Inflammatory macrophage treated with lipopolysaccharide for 4 hours (primary cell): ENCODE results near the gene SYT17.

Experiments used
- DNase-seq: peaks from one replicate; pipeline ENCODE4 v3.0.0-alpha.2; 2020

SYT17 gene

DNA sequence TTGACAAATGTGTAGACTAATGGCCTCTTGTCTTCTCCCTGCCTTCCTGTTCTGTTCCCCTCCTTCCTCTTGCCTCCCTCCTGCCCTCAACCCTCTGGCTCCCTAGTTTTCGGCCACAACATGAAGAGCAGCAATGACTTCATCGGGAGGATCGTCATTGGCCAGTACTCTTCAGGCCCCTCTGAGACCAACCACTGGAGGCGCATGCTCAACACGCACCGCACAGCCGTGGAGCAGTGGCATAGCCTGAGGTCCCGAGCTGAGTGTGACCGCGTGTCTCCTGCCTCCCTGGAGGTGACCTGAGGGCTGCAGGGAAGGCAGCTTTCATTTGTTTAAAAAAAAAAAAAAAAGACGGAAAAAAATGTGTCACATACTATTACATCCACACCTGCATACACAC, 98.7 kb downstream of the SYT17 start:
- no peak for DNase-seq

DNA sequence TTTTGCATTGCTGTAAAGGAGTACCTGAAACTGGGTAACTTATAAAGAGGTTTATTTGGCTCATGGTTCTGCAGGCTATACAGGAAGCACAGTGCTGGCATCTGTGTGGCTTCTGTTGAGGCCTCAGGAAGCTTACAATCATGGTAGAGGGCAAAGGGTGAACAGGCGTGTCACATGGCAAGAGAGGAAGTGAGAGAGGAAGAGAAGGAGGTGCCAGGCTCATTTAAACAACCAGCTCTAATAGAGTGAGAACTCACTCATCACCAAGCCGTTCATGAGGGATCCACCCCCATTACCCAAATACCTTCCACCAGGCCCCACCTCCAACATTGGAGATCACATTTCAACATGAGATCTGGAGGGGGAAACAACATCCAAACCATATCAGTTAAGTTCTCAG, 101.1 kb downstream of the SYT17 start:
- no peak for DNase-seq

DNA sequence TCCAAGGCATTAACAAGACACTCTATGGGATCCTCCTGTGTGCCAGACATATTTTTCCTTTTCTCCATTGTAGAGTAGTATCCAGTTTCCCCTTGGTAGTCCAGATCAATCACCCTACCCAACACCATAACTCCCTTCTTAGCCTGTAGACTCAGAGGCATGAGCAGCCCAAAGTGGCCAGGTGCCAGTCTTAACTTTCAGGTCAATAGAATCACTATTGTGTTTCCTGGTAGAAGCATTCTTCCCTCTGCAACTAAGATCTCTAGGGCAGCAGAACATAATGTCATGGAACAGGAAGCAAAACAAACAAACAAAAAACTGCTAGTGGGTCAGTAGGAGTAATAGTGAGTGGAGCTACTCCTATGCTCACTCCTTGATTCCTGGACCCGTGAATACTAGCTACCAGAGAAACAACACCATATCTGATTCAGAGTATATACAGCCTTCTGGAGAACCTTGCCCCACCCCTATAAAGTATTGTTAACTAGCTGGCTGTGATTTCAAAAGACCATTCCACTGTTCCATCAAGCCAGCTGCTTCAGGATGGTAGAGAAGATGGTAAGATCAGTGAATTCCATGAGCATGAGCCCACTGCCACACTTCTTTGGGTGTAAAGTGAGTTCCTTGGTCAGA, 106.2 kb downstream of the SYT17 start:
- DNase-seq: no peak

DNA sequence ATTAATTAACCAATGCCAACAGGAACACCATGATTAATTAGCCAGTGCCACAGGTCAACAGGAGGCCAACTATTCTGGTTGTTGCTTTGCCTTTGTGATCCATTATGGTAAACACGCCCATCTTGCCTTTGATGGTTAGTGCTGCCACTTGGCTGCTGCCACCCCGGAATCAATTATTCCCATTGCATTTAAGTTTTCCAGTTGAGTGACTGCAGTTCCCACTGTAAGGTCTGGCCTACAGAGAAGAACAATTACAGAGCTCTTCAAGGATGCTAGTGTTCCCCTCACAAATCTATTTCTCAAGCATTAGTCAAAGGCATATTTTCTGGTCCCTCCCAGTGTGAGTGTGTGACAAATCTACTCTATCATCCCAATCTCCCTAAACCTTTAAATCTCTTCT, 110.4 kb downstream of the SYT17 start:
- DNase-seq: no peak

DNA sequence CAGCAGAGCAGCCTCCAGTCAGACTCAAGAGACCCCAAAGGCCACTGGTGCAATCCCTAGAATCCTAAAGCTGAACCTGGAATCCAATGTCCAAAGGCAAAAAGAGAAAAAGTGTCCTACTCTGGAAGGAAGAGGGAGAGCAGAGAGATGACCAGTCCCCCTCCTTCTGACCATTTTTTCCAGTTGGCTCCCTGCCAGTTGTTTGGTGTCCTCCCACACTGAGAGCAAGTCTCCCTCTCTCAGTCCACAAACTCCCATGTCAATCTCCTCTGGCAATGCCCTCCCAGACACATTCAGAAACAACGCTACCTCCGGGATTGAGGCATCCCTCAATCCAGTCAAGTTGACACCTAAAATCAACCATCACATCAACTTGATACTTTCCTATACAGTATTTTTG, 113.2 kb downstream of the SYT17 start:
- DNase-seq: no peak

DNA sequence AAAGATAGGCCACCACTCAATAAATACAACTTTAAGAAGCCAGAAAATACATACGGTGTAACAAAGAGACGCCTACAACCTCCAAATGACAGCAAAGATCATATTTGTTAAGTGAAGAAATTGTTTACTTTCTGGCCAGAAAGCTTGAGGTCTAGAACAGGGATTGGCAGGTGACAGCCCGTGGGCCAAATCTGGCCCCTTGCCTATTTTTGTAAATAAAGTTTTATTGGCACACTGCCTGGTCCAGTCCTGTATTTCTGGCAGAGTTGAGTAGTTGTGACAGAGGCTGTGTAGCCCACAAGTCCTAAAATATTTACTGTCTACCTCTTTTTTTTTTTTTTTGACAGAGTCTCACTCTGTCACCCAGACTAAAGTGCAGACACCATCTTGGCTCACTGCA, 114.1 kb downstream of the SYT17 start:
- DNase-seq: no peak

DNA sequence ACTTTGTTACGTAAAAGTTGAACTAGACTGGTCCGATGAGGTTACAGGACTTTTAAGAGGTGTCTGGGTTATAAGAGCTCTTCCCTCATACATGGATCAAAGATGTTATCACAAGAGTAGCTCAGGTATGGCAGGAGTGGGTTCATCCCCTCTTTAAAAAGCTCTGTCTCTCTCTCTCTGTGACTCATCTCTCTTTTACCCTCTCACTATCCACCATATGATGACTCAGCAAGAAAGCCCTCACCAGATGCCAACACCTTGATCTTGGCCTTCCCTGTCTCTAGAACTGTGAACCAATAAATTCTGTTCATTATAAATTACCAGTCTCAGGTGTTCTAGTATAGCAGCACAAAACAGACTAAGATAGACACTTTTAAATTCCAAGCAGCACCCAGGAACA, 115.6 kb downstream of the SYT17 start:
- DNase-seq: no peak

DNA sequence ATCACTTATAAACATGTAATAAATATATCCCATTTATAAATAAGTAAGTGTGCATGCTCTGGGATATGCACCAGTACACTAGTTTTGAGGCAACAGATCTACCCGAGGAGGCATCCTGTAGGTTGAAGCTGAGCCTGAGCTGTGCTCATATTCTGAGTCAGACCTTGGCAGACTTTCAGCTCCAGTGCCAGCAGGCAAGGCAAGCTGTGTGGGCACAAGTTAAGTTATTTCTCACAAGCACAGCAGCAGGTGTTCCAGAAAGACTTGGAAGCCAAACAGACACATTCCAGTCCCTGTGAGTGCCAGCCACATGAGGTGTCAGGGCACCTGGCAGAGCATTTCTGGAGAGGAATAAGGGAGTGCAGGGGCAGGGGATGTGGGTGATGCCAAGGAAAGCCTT, 116.2 kb downstream of the SYT17 start:
- no peak for DNase-seq

DNA sequence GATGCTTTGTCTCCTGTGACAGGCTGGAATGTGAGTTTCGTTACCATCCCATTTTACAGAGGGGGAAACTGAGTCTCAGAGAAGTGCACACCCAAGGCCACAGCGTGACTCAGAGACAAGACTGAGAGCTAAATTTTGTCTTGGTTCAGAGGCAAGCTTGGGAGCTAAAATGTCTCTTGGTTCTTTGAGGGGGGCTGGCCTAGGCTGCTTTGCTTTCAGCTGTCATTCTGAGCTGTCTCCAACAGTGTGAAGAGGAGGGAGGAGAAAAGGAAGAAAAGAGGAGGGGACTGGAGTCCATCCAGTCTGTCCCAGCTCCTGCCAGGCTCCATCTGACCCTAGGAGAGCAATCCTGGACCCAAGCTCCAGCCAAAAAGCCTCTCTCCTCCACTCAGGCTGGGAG, 117.4 kb downstream of the SYT17 start, which contains the start of gene CLEC19A:
Gene CLEC19A (plus strand): TSS at position 301 of the 400 bp plus-strand sequence. CDS start 121 bp downstream, outside the sequence.
- no peak for DNase-seq

DNA sequence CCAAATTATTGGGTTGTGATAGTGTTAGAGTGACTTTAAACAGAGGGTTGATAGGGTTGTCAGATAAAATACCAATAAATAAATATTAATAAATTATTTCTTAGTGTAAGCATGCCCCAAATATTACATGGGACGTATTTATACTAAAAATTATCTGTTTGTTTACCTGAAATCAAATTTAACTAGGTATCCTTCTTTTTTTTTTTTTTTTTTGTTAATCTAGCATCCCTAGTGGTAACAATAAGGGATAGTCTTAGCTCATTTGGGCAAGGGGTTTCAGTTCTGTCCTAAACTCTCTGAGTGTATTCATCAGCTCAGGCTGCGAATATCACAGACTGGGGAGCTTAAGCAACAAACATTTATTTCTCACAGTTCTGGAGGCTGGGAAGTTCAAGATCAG, 118.8 kb downstream of the SYT17 start:
- DNase-seq: no peak

DNA sequence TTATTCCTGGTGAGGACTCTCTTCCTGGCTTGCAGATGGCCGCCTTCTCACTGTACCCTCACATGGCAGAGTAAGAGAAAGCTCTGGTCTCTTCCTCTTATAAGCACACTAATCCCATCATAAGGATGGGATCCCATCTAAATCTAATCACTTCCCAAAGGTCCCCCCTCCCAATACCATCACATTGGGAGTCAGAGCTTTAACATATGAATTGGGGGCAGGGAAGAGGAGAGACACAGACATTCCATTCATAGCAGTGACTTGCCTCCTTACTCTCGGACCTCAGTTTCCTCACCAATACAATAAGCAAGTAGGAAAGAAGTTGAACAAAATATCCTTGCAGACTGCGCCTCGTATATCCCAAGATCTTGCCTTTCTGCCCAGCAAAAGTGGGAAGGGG, 119.2 kb downstream of the SYT17 start:
- DNase-seq: no peak

DNA sequence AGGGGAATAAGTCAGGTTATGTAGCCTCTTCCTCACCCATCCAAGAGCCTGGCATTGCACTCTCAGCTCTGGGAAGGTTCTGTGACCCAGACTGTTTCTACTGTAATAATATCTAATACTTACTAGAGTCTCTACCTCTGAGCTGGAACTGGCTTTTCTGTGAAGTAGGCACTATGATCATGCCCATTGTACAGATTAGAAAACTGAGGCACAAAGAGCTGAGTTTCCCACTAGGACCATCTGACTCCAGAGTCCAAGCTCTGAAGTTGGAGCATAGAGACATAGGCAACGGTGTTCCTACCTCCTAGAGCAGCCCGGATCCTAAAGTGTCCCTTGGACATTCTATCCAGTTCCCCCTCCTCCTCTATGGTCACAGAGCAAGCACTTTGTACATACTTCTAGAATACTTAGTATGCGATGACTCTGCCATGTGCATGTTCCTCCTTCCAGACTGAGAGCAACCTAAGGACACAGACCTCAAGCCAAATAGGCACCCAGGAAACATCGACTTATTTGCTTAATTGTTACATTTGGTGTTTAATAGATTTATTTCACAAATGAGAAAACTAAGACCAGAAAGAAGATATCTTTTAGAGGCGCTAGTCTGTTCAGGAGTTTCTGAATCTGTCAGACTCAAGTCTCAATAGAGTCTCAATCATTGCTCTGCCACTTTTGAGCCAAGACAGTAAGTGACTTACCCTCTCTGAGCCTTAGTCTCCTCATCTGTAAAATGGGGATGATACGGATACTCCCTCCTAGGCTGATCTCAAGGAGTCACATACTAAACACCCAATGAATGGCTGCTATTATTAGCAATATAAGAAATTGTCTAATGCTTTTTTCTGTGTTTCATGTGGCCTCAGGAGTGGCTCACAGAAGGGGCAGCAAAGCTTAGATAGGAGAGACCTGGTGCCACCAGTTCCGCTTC, 121.1 kb downstream of the SYT17 start:
- peak; percentile 13 for DNase-seq

DNA sequence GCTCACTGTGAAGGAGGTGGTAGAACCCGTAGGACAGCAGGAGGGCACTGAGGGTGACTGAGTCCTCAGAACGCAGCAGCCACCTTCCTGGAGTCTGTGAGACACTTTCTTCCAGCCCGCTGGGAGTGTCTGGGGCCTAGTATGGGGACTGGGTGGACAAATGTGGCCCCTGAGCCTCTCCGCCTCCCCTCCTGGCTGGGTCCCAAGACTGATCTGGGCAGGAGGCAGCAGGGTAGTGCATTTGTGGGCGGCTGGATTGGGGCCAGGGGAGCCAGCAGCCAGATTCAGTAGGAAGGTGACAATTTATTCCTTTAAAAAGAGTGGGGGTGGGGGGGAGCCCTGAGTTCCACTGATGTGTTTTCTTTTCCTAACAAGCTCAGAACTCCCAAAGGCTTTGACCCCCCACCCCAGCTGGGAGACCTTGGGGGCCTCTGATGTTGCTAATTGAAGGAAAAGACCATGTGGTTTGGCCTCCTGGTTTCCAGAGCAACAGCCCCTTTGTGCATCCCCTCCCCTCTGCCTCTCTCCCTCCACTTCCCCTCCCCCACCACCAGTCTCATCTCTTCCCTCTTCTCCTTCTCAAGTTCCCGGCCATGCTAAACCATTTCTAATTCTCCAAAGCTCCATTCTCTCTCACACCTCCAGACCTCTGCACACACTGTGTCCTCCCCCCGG, 121.9 kb downstream of the SYT17 start:
- DNase-seq: no peak

DNA sequence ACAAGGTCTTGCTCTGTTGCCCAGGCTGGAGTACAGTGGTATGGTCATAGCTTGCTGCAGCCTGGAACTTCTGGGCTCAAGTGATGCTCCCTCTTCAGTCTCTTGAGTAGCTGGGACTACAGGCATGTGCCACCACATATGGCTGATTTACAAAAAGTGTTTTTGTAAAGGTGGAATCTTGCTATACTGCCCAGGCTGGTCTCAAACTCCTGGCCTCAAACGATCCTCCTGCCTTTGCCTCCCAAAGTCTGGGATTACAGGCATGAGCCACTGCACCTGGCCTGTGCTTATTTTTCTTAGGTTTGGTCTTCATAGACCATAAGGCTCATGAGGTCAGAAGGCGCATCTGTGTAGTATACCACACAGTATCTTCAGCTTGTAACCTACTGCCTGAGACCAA, 122.8 kb downstream of the SYT17 start:
- DNase-seq: no peak

DNA sequence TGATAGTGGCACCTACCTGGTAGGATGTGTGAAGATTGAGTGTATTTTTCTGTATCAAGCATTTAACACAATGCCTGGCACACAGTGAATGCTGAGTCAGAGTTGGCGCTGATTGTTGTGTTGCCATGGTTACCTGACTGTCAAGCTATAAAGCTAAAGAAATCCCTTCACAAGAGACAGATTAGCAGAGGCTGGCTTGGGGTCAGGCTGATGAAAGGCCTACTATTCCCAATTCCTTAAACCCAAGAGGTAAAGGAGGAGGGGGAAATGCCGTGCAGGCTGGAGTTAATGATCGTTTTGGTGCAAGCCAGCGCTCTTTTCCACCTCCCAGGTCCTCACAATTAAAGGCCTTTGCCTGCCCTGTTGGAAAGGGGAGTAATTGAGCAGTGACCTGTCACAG, 123.4 kb downstream of the SYT17 start:
- DNase-seq: peak; percentile 55

DNA sequence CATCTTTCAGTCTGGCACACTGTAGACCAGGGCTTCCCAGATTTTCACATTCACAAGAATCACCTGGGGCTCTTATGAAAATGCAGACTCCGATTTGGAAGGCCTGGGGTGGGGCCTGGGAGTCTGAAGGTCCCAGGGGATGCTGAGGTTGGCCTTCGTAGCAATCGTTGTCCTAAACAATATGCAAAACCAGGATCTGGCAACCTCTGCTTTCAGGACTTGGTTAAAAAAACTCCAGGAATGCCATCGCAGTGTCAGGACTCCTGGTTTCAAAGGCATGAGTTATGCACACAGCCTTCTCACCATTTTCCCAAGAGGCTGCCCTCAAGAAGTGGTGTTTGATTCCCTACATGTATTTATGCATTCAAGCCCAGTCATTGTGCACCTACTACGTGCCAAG, 124.1 kb downstream of the SYT17 start:
- no peak for DNase-seq

DNA sequence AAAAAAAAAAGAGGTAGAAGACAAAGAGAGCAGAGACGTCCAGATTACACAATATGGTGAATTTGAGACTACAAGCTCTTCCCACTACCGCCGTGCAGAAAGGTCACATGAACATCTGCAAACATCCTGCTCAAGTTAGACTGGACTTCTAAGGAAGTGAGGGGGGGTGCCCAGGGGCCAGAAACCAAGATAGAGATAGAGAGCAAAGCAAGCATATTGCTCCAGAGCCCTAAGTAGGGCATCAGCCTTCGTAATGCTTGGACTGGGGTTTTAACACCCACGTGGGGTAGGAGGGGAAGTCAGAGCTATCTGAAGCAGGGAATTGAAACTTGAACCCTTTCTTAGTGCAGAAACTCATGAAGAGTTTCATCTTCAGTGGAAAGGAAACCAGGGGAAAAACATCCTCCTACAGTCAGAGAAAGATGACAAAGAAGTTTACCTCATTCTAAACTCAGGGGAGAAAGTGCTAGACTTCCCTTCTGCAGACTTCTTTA, 126.2 kb downstream of the SYT17 start:
- DNase-seq: peak; percentile 100

DNA sequence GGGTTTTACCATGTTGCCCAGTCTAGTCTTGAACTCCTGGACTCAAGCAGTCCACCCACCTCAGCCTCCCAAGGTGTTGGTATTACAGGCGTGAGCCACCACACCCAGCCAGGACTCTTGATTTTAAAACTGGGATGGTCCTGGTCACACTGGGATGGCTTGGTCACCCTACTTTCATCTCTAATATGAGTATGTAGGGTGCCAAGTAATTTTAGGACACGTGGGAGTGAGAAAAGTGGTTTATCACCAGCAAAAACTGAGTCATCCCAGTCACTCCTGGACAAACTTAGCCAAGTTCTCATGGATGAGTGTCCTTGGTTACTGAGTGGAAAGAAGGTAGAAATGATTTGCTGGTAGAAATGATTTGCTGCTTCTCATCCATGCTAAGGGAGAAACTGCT, 127.4 kb downstream of the SYT17 start:
- DNase-seq: no peak

DNA sequence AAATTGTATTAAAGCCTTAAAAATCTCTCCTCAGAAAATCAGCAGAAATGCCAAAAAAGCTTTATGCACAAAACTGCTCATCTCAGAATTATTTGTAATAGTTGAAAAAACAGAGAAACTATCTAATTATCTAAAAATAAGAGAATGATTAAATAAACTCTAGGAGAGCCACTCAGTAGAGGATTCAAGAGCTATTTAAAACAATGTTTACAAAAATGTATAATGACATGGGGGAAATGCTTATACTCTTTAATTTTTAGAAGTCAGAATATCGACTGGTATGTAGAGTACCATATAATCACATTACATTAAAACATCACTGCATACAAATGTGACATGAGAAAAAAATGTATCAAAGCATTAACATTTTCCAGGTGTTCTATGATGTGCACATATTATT, 129.4 kb downstream of the SYT17 start:
- no peak for DNase-seq

DNA sequence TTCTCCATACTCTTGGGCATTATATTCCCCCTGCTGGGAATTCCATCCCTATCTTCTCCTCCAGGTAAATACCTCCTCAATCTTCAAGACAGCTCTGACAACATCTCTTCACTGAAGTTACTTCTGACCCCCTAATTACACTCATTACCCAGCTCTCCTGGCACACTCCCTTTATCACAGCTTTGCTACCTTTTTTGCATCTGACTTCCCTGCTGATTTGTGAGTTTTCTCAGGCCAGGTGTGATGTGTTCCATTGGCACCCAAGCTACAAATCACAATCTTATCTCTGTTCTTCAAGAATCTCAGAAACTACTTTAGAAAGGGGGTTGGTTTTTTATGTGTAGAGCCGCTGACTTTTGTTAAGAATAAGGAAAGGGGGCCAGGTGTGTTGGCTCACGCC, 131.5 kb downstream of the SYT17 start:
- DNase-seq: no peak

DNA sequence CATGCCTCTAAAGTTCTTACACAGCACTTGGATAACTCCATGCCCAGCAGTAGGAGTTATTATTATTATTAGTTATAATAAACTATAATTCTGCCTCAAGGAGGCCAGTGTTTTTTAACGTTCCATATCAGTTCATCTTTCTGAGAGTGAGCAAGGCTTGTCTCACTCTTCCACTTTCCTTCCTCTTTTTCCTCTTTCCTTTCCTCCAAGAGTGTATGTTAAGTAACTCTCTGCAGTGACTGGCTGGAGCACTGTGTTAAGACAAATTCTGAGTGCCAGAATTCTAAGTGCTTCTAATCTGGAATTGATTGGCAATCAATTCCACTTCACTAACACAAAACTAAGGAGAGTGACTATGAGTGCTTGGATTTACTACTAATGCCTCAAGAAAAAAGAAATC, 133.9 kb downstream of the SYT17 start:
- DNase-seq: peak; percentile 69

DNA sequence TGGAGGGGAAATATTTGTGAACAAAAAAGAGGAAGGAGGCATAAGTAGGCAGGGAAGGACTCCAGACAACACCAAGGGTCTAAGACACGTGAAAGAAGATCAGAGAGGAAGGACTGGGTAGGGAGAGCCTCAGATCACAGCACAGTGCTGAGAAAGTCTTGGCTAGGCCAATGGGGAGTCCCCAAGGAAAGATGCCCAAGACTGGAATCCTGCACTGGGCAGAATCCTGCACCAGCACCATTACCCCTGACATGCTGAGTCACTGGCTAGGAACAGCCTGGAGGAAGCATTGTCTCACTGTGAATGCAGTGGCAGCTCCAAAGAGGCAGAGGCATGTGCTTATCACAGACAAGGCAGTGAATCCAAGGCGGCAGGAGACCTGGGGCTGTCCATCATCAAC, 136.7 kb downstream of the SYT17 start:
- peak; percentile 86 for DNase-seq

DNA sequence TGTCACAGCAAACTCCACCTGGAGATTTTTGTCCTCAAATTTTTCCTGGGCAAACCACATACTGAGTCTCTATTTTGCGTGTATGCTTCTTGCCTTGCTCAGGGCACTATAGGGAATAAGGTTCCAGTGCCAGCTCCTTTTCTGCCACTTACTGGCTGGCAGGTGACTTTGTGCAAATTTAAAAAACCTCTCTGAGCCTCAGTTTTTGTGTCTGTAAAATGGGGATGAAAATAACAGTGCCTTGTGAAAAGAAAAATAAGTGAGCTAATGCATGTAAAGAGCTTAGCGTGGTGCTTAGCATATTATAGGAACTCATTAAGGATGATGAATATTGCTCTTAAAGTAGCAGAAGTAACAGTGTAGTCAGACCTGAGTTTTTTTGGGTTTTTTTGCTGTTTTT, 137.4 kb downstream of the SYT17 start:
- DNase-seq: no peak
